ENCODE data around the gene CD79B. TPM values are rescaled to one million over a fixed set of nuclear protein-coding genes. Genes with fewer than 3 reads are reported as not detected.

The CD79B gene
- total and polyA plus RNA-seq, 3 donors from 2014 or later: 0.62 to 4.3 (median 0.87) TPM

- TF ChIP-seq POLR2A (IDR thresholded peaks at IDR 0.05): no peak
- TF ChIP-seq CTCF (IDR thresholded peaks at IDR 0.05): no peak
- 60 to 76% methylated on average over 18 of the region's 18 CpGs for WGBS, 2 donors
- no peak for DNase-seq
- H3K9me3 ChIP-seq: no peaks in the 10 kb centered on the region
- no peak overlapping the region for H3K4me3 ChIP-seq
- no peaks in the 10 kb centered on the region for H3K36me3 ChIP-seq (ENCODE audit: low read depth, missing control alignments)
- intact Hi-C loops (cut with DNase I; ENCODE audit: low total_unique reads): no loop called here
- no peaks in the 10 kb centered on the region for H3K27me3 ChIP-seq
- H3K4me1 ChIP-seq: no peaks in the 10 kb centered on the region
- H3K27ac ChIP-seq: no peak overlapping the region
Observed at GRCh38 chr17:63949576-63950250, 17.6 kb upstream of the CD79B start.

- TF ChIP-seq CTCF (IDR thresholded peaks at IDR 0.05) (no peak), POLR2A (IDR thresholded peaks at IDR 0.05) (no peak)
- no peak for DNase-seq
- WGBS, 2 donors: 88 to 90% methylated on average over 6 to 9 of the region's 9 CpGs
- Histone ChIP-seq H3K27me3 (no peaks in the 10 kb centered on the region), H3K4me1 (no peaks in the 10 kb centered on the region), H3K27ac (no peak overlapping the region), H3K9me3 (no peaks in the 10 kb centered on the region), H3K36me3 (ENCODE audit: low read depth, missing control alignments) (no peaks in the 10 kb centered on the region), H3K4me3 (no peak overlapping the region)
- intact Hi-C loops (cut with DNase I; ENCODE audit: low total_unique reads): no loop called here
Observed at GRCh38 chr17:63948521-63948920, 16.4 kb upstream of the CD79B start.

- DNase-seq: no peak
- no peak overlapping the region for H3K4me3 ChIP-seq
- no peaks in the 10 kb centered on the region for H3K27me3 ChIP-seq
- 86 to 93% methylated on average over 8 to 18 of the region's 18 CpGs for WGBS, 2 donors
- H3K4me1 ChIP-seq: no peaks in the 10 kb centered on the region
- TF ChIP-seq CTCF (IDR thresholded peaks at IDR 0.05) (no peak), POLR2A (IDR thresholded peaks at IDR 0.05) (no peak)
- H3K27ac ChIP-seq: no peak overlapping the region
- no peaks in the 10 kb centered on the region for H3K36me3 ChIP-seq (ENCODE audit: low read depth, missing control alignments)
- no peaks in the 10 kb centered on the region for H3K9me3 ChIP-seq
- intact Hi-C loops (cut with DNase I; ENCODE audit: low total_unique reads): no loop called here
Observed at GRCh38 chr17:63947711-63948330, 15.7 kb upstream of the CD79B start.

GRCh38 chr17:63946440-63947363, 14.6 kb upstream of the CD79B start:
- peak; percentile 58 for DNase-seq
- peak; percentile 18 to 76 (median 47) for TF ChIP-seq CTCF (IDR thresholded peaks at IDR 0.05)
- no peak for TF ChIP-seq POLR2A (IDR thresholded peaks at IDR 0.05)
- WGBS, 2 donors: 77 to 92% methylated on average over 2 to 19 of the region's 20 CpGs
- Histone ChIP-seq H3K9me3 (no peaks in the 10 kb centered on the region), H3K27ac (no peak overlapping the region), H3K4me3 (no peak overlapping the region), H3K36me3 (ENCODE audit: low read depth, missing control alignments) (no peaks in the 10 kb centered on the region), H3K4me1 (no peaks in the 10 kb centered on the region), H3K27me3 (no peaks in the 10 kb centered on the region)
- intact Hi-C loops (cut with DNase I; ENCODE audit: low total_unique reads): no loop called here

Measured in testis (tissue), 3 donors.